Mononuclear cell (primary cell): ENCODE data around the gene GALNT13. TPM values are rescaled to one million over a fixed set of nuclear protein-coding genes. Genes with fewer than 3 reads are reported as not detected.

Experiments used
- H3K27me3 ChIP-seq: 2 replicates; pipeline ENCODE4 v1.6.0; 2011; ENCODE audit warnings: low read length, control low read depth; ENCODE audit not compliant: insufficient read depth
- H3K4me1 ChIP-seq: 2 replicates; pipeline ENCODE4 v1.5.1; 2011; ENCODE audit warnings: mild to moderate bottlenecking, low read length, control low read depth; ENCODE audit not compliant: insufficient read depth
- H3K4me3 ChIP-seq: 2 replicates; pipeline ENCODE4 v1.5.1; 2011; ENCODE audit warnings: mild to moderate bottlenecking, low read length, moderate library complexity
- H3K9me3 ChIP-seq: 2 replicates; pipeline ENCODE4 v1.5.1; 2011; ENCODE audit warnings: low read depth, mild to moderate bottlenecking, control low read depth, low read length
- total RNA-seq: library from RNA; depleted of rRNA; stranded (reverse); fragments of >200 nt; gene quantifications from one replicate; pipeline ENCODE4 v1.2.3, GENCODE V29; 2012

GALNT13 gene
- total RNA-seq, 1 donor = 0.21 TPM

DNA sequence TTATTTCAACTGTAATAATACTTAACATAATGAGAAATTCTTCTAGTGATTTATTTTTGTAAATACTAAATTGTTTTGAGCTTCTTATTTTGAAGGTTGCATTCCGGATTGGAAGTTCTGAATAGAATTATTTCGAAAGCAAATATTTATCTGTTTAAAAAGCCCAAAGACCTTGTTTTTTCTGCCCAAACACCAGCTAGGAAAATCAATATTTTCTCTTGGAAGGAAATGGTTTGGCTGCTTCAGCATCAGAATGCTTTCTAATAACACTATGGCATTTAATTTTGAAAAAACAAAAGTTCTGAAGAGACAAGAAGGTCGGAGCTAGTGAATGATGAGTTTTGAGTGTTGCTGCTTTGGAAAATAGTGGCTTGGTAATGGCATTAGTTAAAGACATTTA is 522.9 kb downstream of the GALNT13 start:
- Histone ChIP-seq H3K4me1 (no peaks in the 10 kb centered on the region), H3K9me3 (peaks cover 6% of the 10 kb centered on the region), H3K27me3 (no peaks in the 10 kb centered on the region), H3K4me3 (no peak overlapping the region)

DNA sequence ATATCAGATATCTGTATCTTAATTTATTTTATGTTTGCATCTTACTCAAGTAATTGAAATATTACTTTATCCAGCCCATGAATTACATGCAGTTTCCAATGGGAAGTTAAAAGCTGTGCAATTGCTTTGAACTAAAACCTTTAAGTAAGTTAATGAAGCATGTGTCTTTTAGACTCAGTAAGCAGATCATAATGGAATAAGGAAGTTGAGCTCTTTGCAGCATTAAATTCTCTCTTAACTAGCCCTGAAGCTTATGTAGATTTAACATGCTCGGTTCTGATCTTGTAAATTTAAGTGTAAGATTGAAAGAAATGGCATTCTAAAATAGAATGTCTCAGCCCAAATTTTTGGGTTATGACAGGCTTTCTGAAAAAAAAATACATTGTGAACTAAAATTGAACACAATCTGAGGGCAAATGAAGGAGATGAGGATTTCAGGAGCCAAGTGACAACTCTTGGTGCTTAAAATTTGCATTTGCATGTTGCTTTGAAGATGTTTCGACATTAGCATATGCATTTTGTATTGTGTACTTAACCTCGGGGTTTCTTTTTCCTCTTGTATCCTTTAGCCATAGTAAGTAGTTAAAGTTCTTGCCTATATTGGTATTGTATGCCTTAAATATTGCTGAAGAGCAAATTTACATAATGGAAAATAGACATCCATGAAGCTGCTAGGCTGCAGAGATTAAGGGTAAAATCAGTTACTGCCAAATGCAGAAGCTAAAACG is 529.0 kb downstream of the GALNT13 start:
- Histone ChIP-seq H3K4me3 (no peak overlapping the region), H3K4me1 (no peaks in the 10 kb centered on the region), H3K9me3 (no peaks in the 10 kb centered on the region), H3K27me3 (no peaks in the 10 kb centered on the region)

DNA sequence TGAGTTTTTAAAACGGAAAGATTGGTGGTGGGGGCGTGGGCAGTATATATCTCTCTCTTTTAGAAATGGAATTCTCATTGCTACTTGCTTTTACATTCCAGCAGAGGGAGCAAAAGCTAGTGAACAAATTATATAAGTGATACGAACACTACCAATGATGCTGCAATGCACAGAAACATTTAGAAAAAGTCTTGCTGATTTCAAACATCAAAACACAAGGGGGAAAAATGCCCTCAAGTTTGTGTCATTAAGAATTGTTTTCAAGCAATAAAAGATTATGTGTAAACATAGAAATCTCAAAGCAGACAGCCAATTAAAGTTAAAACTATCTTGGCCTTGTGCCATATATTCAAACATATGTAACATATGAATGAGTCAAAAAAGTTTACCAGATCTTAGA is 530.5 kb downstream of the GALNT13 start:
- Histone ChIP-seq H3K4me1 (no peaks in the 10 kb centered on the region), H3K4me3 (no peak overlapping the region), H3K9me3 (no peaks in the 10 kb centered on the region), H3K27me3 (no peaks in the 10 kb centered on the region)

DNA sequence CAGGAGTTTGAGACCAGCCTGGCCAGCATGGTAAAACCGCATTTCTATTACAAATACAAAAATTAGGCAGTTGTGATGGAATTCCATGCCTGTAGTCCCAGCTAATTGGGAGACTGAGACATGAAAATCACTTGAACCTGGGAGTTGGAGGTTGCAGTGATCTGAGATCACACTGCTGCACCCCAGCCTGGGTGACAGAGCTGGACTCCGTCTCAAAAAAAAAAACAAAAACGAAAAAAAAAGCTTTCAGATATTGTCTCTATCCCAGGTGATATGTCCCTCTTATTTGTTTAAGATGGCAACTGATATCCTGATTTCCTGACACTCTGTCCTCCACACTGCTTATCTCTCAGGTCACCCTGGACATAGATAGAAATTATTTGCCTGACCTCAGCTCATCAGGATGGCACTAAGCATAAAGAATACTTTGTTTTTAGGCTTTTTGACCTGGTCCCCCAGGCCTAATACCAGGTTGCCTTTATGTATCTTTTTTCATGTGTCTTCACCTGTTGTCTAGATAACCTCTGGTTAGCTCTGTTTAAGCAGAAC is 531.6 kb downstream of the GALNT13 start:
- Histone ChIP-seq H3K9me3 (no peaks in the 10 kb centered on the region), H3K4me1 (no peaks in the 10 kb centered on the region), H3K4me3 (no peak overlapping the region), H3K27me3 (no peaks in the 10 kb centered on the region)

DNA sequence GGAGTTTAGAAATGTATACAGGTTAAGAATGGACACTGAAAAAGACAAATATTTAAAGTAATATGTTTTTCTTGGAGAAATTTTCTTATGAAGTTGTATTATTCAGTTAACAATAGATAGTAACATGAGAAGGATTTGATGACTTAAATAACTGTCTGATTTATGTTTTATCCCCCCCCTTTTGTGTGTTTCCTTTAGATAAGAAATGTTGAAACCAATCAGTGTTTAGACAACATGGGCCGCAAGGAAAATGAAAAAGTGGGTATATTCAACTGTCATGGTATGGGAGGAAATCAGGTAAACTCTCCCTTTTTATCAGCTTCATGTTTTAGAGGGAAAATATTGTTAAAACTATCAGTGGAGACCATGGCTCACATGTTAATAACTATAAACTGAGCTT is 537.1 kb downstream of the GALNT13 start:
- no peaks in the 10 kb centered on the region for H3K9me3 ChIP-seq
- no peak overlapping the region for H3K4me3 ChIP-seq
- H3K27me3 ChIP-seq = no peaks in the 10 kb centered on the region
- H3K4me1 ChIP-seq = no peaks in the 10 kb centered on the region

DNA sequence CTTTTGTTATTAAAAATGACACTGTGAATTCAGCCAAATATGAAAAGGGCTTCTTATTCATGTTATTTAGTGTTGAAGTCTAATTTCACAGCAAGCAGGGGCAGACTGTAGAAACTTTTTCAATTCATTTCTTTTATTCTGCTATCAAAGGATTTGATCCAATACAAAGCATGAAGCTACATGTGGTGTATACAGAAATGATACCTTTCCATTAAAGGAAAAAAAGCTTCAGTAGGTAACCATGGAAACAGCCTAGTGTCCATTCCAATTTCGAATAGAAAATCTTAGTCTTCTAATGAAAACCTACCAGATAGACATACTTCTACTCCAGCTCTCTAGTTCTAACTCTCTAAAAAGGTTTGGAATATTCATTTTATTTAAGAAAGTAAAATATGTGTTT is 550.5 kb downstream of the GALNT13 start:
- Histone ChIP-seq H3K27me3 (no peaks in the 10 kb centered on the region), H3K4me3 (no peak overlapping the region), H3K9me3 (no peaks in the 10 kb centered on the region), H3K4me1 (no peaks in the 10 kb centered on the region)

DNA sequence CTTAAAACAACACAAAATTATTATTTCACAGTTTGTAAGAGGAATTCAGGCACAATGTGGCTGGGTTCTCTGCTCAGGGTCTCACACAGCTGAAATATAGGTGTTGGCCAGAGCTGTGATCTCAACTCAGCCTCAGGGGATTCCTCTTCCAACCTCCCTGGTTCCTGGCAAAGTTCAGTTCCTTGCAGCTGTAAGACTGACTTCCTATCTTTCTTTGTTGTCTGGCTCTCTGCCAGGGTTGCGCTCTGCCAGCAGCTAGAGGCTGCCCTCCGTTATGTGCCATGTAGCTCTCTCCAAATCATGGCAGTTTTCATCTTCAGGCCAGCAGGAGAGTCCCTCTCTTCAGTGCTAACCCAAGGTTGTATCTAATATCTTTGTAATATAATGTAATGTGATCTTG is 554.3 kb downstream of the GALNT13 start:
- no peak overlapping the region for H3K4me3 ChIP-seq

DNA sequence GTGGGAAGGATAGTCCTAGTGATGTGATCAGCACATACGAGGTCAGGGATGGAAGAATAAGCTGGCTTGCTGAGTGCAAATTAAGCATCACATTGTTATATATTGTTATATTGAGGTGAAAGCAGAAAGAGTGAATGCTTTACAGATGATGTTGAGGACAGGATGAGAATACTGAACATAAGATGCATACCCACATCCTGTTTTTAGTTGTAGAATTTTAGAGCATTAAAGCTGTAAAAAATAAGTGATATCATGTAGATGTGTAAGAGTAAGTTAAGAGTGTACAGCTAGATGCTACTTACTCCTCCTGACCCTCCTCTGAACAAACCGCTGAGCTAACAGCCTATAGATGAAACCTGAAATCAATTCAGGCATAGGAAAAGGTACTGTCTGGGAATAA is 555.7 kb downstream of the GALNT13 start:
- Histone ChIP-seq H3K4me3 (no peak overlapping the region), H3K27me3 (no peaks in the 10 kb centered on the region), H3K4me1 (no peaks in the 10 kb centered on the region), H3K9me3 (no peaks in the 10 kb centered on the region)

More for the DNA sequence above, 554.3 kb downstream of the GALNT13 start:
- Histone ChIP-seq H3K4me1 (no peaks in the 10 kb centered on the region), H3K27me3 (no peaks in the 10 kb centered on the region), H3K9me3 (no peaks in the 10 kb centered on the region)

DNA sequence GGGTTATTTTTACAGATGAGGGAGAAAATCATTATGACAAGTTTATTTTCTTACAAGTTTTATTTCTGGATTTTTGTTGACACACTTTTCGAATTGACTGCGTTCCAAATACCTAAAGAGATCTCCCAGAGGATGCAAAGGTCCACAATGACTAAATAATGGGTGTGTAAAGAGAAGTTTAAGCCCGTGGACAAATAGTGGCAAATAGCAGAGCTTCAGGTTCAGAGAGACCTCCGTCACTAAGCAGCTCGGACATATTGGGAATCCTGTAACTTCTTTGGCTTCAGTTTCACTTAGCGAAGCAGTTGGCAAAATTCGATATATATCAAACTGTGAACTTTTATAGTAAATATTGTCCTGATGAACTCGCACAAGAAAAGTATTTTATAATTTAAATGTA is 556.3 kb downstream of the GALNT13 start:
- Histone ChIP-seq H3K4me3 (no peak overlapping the region), H3K27me3 (no peaks in the 10 kb centered on the region), H3K4me1 (no peaks in the 10 kb centered on the region), H3K9me3 (no peaks in the 10 kb centered on the region)

DNA sequence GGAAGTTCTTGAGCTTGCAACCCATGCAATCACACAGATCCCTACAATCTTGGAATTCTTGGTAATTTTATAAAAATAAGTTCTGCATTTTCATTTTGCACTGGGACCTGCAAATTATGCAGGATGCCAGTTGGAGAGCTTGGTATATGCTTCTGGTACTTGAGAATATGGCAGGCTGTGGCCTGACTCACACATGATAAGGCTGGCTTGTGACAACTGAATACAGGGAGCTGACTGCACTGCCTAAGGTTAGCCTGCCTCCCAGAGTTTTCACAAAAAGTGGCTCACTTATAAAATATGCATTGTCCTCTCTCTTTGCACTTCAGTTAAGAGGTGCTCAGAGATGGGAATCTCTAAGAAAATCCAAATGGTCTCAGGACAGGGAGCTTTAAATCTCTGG is 561.3 kb downstream of the GALNT13 start:
- H3K9me3 ChIP-seq = no peaks in the 10 kb centered on the region
- H3K4me3 ChIP-seq = no peak overlapping the region
- H3K27me3 ChIP-seq = no peaks in the 10 kb centered on the region
- no peaks in the 10 kb centered on the region for H3K4me1 ChIP-seq

DNA sequence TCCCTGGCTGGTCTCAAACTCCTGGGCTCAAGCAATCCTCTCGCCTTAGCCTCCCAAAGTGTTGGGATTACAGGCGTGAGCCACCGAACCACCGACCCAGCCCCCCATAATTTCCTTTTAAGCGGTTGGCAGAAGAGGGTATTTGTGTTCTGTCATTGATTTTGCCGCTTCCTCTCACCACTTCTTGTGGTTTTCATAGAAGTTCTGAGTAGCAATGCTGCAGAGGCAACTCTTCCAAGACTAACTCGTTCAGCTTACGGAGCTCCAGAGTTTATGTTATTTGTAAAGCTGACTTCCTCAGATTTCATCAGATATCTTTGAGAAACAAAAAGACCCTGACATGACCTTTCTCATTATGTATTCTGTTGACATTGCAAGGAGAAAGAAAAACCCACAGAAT is 565.4 kb downstream of the GALNT13 start:
- no peaks in the 10 kb centered on the region for H3K4me1 ChIP-seq
- H3K4me3 ChIP-seq = no peak overlapping the region
- no peaks in the 10 kb centered on the region for H3K27me3 ChIP-seq
- no peaks in the 10 kb centered on the region for H3K9me3 ChIP-seq

DNA sequence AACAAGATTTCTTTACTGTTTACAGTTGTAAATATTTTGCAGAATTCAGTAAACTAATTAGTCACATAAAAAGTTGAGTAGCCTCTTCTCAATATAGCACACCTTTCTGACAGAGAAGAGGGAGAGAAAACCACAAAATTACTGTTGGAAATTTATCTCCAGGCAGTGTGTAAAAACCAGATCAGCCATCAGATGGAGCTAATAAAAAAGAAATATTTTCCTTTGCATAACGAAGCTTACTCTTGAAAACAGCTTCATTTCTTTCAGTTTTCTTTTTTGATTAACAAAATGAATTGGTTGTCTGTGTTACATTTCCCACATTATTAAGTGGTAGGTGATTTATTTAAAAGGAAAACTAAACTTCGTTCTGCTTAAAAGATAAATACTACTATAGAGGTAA is 567.4 kb downstream of the GALNT13 start:
- no peaks in the 10 kb centered on the region for H3K27me3 ChIP-seq
- no peaks in the 10 kb centered on the region for H3K4me1 ChIP-seq
- no peak overlapping the region for H3K4me3 ChIP-seq
- H3K9me3 ChIP-seq = no peaks in the 10 kb centered on the region

DNA sequence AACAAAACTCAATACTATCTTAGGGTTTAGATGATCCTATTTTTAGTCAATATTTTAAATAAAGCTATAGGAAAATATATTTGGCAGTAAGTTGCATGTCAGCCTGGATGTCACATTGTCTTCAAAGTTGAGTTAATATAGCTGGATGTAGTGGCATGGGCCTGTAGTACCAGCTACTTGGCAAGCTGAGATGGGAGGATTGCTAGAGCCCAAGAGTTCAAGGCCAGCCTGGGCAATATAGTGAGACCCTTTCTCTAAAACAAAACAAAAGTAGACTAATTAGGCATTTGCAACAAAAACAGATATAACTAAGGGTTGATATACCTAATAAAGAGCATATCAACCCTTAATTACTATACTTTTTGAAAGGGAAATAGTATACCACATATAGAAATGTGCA is 572.2 kb downstream of the GALNT13 start:
- no peaks in the 10 kb centered on the region for H3K27me3 ChIP-seq
- H3K4me1 ChIP-seq = no peaks in the 10 kb centered on the region
- H3K4me3 ChIP-seq = no peak overlapping the region
- H3K9me3 ChIP-seq = no peaks in the 10 kb centered on the region

DNA sequence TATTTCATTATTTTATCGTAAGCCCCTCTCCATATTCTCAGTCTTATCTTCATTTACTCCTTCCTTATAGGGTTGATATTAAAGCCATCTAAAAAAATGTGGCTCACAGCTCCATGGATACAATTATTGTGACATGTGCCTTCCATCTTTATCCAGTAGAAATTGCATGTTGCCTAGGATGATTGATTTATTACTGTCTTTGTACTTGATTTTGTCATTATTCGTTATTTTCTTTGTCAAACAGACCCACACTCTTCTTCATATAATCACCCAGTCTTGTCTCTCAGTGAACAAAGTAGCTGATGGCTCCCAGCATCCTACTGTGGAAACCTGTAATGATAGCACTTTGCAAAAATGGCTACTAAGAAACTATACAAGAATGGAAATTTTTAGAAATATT is 574.6 kb downstream of the GALNT13 start:
- no peak overlapping the region for H3K4me3 ChIP-seq
- no peaks in the 10 kb centered on the region for H3K4me1 ChIP-seq
- H3K27me3 ChIP-seq = no peaks in the 10 kb centered on the region
- no peaks in the 10 kb centered on the region for H3K9me3 ChIP-seq

DNA sequence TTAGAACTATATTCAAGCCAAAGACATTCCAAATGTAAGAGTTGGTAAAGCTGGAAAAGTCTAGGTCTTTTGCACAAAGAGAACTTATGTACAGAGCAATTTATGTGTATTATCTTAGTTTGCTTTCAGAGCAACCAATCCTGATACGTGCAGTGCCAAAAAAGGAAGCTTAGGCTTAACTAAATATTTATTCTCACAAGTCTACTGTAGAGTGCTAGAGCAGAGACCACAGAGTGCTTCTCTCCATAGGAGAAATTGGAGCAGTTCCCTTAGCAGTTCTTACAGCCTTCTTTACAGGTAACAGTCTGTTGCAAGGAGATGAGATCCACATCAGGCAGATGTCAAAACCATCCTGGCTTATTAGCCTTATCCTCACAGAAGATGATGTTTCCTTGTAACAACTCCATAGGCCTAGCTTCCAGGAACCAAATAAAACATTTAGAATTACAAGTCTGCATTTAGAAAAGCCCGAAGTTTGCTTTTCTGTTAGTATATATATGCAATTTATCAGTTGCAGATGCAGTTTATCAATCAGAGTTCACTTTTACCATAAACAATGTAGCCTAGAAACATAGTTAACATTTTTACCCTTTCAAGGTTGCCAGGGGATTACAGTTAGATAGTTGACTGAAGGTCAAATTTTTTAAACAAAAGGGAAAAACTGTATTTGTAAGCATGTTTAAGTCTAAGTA is 576.2 kb downstream of the GALNT13 start:
- Histone ChIP-seq H3K4me1 (no peaks in the 10 kb centered on the region), H3K9me3 (no peaks in the 10 kb centered on the region), H3K4me3 (no peak overlapping the region), H3K27me3 (no peaks in the 10 kb centered on the region)
